A673 (cell line): ENCODE measurements around the gene NLRC5.

Experiments
- CTCF ChIP-seq: fragments of 300-800, 200-600 bp; sonication (generic); conservative IDR thresholded peaks from 2 replicates; pipeline ENCODE4 v1.5.1; 2017; ENCODE audit warnings: low read depth, mild to moderate bottlenecking, antibody characterized with exemption, low read length, moderate library complexity, mixed read lengths
- EZH2 ChIP-seq: fragments of 200-600 bp; sonication (generic); IDR thresholded peaks from 2 replicates; pipeline ENCODE4 v1.6.1; 2017; ENCODE audit warnings: borderline replicate concordance, low read depth, mild to moderate bottlenecking, mixed read lengths, antibody characterized with exemption, low read length; ENCODE audit not compliant: poor library complexity, severe bottlenecking

- TF ChIP-seq CTCF (no peak), EZH2 (no peak)
Observed at GRCh38 chr16:57069635-57070370, 80.4 kb downstream of the NLRC5 start.
